Activated CD8-positive, alpha-beta memory T cell treated with anti-CD3 and anti-CD28 coated beads for 36 hours (primary cell): ENCODE results near the gene PSPC1. TPM values are rescaled to one million over a fixed set of nuclear protein-coding genes. Genes with fewer than 3 reads are reported as not detected.
"Not testable (repeated sequence)": the region's sequence is repeated elsewhere in the genome, so short reads cannot be mapped to it uniquely, and the experiment has no call there.

ENCODE experiments used
- CTCF ChIA-PET: fragments of 350-600 bp; sonication (Branson Sonifier 250); formaldehyde crosslinking; loops from one replicate; lab custom pipeline; 2021; ENCODE audit warnings: antibody characterized with exemption; lab: Charles Lee
- POLR2A ChIA-PET: fragments of 350-600 bp; sonication (Branson Sonifier 250); formaldehyde crosslinking; loops from one replicate; lab custom pipeline; 2021; ENCODE audit warnings: antibody characterized with exemption; lab: Charles Lee
- total RNA-seq, 2 experiments: library from RNA; stranded (reverse); gene quantifications; one replicate each; pipeline ENCODE4 v1.2.3, GENCODE V29; 2021

Gene PSPC1
- total RNA-seq, 2 experiments from 2014 or later, result 88.7 to 91.9 TPM

DNA sequence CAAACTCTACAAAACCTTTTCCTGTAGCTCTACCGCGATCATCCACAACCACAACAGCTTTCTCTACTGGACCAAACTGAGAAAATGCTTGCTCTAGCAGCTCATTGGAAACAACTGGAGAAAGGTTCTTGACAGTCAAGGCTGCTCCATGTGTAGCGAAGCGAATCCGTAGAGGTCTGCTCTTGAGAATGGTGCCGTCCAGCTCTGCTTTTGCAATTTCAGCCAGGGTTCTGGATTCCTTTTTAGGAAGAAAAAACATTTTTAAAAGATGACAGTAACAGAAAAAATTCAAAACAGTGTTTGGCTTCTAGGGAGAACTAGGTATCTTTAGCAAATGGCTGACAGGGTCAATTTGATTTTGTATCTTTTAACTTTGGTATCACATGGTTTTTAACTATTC lies 10.4 kb downstream of the PSPC1 start:
- ChIA-PET CTCF (interaction anchor here (1.3 to 1.6 kb wide), 2 partner anchors 9 to 15 kb away, joined by 3 to 4 read pairs; no protein-coding TSS in a partner anchor), POLR2A (no interaction called here)

DNA sequence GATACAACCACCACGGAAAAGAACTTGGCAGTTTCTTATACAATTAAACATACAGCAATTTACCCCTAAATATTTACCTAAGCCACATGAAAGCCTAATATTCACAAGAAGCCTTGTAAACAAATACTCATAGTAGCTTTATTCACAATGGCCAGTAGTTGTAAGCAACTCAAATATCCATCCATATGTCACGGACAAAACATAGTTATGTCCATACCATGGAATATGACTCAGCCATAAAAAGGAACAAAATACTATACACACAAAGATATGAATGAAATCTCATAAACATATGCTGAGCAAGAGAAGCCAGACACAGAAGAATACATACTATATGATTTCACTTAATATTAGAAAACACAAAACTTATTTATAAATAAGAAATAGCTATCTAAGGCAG lies 12.9 kb downstream of the PSPC1 start:
- CTCF ChIA-PET, result no interaction called here
- POLR2A ChIA-PET, result no interaction called here

DNA sequence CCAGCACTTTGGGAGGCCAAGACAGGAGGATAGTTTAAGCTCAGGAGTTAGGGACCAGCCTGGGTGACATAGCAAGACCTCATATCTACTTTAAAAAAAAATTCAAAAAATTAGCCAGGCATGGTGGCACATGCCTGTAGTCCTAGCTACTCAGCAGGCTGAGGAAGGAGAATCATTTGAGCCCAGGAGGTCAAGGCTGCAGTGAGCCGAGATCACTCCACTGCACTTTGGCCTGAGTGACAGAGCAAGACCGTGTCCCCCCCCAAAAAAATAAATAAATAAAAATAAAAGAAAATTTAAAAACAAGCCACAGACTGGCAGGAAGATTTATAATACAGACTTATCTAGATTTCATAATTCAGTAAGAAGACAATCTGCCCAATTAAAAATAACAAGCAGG lies 14.8 kb downstream of the PSPC1 start:
- ChIA-PET POLR2A (no interaction called here), CTCF (no interaction called here)

DNA sequence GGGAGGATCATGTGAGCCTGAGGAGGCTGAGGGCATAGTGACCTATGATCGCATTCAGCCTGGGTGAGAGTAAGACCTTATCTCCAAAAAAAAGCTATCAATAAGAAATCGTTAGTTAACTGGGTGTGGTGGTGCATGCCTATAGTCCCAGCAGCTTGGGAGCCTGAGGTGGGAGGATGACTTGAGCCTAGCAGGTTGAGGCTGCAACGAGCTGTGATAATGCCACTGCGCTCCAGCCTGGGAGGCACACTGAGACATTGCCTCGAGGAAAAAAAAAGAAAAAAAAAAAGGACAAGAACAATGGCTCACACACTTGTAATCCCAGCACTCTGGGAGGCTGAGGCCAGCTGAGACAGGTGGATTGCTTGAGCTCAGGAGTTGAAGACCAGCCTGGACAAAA lies 16.2 kb downstream of the PSPC1 start:
- ChIA-PET CTCF (no interaction called here), POLR2A (no interaction called here)

DNA sequence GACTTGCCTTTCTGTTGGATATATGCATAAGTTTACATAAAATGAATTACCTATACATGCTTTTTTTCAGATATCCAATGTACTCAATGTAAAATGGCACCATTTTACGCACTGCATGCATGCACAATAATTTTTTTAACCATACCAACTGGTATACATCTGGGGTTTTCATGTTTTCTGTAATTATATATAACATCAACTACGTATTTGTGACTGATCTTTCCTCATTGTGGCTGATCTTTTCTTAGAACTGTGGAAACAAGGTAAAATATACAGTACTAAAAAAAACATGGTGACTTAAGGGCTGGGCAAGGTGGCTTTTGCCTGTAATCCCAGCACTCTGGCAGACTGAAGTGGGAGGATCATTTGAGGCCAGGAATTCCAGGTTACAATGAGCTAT lies 18.5 kb downstream of the PSPC1 start:
- POLR2A ChIA-PET, result no interaction called here

DNA sequence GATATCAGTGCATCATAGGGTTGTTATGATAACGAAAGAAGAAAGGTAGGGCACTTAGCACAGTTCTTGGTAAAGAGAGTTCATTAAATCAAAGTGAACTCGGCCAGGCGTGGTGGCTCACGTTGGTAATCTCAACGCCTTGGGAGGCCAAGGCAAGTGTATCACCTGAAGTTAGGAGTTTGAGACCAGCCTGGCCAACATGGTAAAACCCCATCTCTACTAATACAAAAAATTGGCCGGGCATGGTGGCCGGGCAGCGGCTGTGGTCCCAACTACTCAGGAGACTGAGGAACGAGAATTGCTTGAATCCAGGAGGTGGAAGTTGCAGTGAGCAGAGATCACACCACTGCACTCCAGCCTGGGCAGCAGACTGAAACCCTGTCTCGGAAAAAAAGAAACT lies 19.1 kb downstream of the PSPC1 start:
- ChIA-PET CTCF (no interaction called here), POLR2A (no interaction called here)

More for the DNA sequence above, 18.5 kb downstream of the PSPC1 start:
- CTCF ChIA-PET, result interaction anchor here (0.6 kb wide), 1 partner anchor 130 kb away, joined by 3 read pairs; no protein-coding TSS in a partner anchor

DNA sequence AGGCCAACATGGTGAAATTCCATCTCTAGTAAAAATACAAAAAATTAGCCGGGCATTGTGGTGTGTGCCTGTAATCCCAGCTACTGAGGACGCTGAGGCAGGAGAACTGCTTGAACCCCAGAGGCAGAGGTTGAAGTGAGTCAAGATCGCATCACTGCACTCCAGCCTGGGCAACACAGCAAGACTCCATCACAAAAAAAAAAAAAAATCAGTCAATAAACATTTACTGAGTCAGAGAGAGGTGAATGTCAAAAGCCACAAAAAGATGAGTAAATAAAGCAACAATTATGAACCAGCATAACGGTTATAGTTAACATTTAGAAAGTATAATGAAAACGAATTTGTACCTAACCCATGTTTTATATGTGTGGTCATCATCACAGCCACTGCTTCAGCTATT lies 23.1 kb downstream of the PSPC1 start:
- ChIA-PET CTCF (no interaction called here), POLR2A (interaction anchor here (0.6 kb wide), 1 partner anchor 42 kb away, joined by 8 read pairs; no protein-coding TSS in a partner anchor)

DNA sequence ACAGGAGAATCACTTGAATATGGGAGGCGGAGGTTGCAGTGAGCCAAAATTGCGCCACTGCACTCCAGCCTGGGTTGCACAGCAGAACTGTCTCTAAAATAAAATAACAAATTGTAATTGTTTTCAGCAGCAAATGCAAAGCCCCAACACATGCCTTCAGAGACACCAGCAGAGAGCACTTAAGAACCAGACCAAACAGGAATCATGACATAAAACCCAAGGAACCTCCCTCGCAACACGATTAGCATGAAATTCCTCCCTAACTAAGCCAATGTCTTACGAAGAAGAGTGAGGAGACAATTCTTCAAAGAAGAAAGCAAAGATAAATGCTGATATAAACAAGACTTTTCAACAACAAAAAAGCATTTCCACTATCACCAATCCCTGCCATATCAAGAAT lies 40.1 kb downstream of the PSPC1 start:
- ChIA-PET POLR2A (interaction anchor here (0.5 kb wide), 1 partner anchor 64 kb away, joined by 6 read pairs; no protein-coding TSS in a partner anchor), CTCF (no interaction called here)

DNA sequence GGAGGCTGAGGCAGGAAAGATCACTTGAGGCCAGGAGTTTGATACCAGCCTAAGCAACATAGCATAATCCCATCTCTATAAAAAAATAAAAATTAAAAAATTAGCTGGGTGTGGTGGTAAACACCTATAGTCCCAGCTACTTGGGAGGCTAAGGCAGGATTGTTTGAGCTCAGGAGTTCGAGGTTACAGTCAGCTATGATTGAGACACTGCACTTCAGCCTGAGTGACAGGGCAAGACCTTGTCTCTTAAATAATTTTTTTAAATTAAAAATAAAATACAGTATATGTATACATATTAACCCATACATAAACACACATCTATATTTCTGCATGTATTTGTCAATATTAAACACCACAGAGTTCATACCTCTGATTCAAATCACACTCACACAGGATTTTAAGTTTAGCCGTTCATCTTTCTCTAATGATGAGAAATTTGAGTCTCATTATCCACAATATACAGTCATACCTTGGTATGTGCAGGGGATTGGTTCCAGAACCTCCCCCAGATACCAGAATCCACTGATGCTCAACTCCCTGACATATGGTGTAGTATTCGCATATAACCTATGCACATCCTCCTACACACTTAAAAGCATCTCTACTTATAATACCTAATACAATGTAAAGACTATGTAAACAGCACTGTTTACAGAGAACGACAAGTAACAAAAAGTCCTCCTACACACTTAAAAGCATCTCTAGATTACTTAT lies 44.7 kb downstream of the PSPC1 start:
- POLR2A ChIA-PET, result no interaction called here
- CTCF ChIA-PET, result no interaction called here

DNA sequence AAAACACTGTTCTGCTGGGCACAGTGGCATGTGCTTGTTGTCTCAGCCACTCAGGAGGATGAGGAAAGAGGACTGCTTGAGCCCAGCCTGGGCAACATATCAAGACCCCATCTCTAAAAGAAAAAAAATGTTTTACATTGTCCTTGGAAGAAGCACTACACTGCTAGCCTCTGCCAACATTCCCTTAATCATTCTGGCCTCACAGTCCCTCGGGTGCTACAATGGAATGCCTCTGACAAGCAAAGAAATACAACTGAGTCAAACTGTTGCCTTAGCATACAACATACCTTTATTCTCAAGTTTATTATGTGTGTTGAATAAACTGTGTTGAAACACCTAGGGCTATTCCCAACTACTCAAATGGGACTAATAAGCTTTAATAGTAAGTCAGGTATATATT lies 56.1 kb downstream of the PSPC1 start:
- ChIA-PET POLR2A (no interaction called here), CTCF (no interaction called here)

DNA sequence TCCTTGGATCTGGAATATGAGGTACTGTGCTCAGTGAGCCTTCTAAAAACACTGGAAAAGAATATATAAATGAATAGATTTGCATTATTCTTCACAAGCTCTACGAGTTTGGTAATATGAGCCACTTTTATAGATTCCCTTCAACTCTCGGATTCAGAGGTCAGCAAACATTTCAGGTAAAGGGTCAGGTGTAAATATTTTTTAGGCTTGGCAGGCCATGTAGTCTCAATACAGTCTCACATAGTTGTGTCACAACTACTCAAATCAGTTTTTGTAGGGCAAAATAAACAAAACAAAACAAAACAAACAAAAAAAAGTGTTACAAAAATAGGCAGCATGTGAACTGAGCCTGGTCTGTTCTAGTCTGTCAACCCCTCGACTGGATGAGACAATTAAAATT lies 57.4 kb downstream of the PSPC1 start:
- ChIA-PET CTCF (no interaction called here), POLR2A (no interaction called here)

DNA sequence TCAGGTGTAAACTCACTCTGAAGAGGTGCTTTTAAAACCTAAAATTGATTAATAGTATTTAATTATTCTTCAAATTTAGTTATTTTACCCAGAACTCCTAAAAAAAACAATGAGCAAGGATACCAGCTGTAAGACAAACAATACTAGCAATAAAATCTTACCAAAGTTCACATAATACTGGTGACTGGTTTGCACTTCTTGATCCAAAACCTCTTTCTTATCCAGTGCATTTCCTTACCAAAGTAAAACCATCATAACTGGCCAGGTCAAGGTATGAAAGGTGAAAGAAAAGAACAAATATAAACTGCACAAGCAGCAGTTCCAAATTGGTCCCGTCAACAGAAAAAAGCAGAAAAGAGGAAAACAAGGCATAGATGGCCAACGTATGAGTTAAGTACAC lies 62.7 kb downstream of the PSPC1 start:
- CTCF ChIA-PET, result no interaction called here
- POLR2A ChIA-PET, result interaction anchor here (0.6 kb wide), 1 partner anchor 97 kb away, joined by 6 read pairs; no protein-coding TSS in a partner anchor

DNA sequence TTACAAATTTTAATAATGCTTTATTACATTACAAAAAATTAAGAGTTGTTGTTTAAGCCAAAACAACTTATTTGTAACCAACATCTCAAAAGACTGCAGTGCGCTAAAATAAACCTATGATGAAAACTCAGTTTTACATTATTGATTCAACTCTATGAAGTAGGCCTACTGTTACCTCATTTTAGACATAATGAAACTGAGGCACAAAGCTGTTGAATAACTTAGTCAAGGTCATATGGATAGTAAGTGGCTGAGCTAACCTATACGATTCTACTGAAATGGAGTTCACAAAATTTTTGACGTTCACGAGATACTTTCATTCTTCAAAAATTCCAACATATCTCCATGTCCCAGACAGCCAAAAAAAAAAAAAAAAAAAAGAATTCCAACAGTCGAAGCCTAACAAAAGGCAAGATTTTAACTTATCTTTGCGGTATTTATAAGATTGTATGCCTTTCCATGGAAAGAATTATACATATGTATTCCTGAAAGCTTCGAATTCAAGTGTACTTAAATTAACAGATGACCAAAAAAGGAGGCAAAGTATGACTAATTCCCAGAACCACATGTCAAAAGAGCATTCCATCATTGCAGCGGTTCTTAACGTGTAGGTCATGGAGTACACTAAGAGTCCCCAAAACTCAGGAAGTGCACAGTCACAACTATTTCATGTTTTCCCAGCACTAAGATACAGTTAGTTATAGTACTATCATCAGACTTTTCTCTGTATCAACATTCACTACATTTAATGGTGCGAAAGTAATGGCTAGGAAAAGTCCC lies 69.4 kb downstream of the PSPC1 start:
- CTCF ChIA-PET, result no interaction called here

DNA sequence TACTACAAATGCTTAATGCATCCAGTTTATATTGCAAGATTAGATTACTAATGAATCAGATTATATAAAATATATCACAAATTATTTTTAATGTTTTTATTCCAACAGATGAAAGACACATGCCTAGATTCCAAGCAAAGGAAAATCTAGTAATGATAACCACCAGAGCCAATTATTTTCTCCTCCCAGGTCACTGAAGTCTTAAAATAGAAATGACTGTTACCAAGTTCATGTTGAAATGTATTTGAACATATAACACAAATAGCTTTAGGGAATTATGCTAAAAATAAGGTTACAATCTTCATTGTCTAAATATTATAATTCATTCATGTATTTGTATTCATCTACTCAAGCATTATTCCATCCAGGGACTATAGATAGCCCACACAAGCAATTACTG lies 73.0 kb downstream of the PSPC1 start:
- CTCF ChIA-PET, POLR2A ChIA-PET: not testable (repeated sequence)

More for the DNA sequence above, 69.4 kb downstream of the PSPC1 start:
- POLR2A ChIA-PET, result no interaction called here

DNA sequence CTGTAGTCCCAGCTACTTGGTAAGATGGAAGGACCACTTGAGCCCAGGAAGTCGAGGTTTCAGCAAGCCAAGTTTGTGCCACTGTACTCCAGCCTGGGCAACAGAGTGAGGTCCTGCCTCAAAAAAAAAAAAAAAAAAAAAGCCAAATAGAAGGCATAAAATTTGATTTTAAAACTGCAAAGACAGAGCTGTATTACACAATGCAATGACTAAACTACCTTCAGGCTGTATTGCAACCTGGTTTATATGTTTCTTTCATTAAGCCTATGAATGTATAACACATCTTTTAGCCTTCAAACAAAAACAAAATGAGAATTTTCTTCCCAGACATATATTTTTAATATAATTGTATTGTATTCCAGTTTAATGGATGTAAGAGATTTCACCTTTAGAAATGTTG lies 73.7 kb downstream of the PSPC1 start:
- CTCF ChIA-PET, result not testable (repeated sequence)
- POLR2A ChIA-PET, result interaction anchor here (0.6 kb wide), 1 partner anchor 361 kb away, joined by 5 read pairs; no protein-coding TSS in a partner anchor

DNA sequence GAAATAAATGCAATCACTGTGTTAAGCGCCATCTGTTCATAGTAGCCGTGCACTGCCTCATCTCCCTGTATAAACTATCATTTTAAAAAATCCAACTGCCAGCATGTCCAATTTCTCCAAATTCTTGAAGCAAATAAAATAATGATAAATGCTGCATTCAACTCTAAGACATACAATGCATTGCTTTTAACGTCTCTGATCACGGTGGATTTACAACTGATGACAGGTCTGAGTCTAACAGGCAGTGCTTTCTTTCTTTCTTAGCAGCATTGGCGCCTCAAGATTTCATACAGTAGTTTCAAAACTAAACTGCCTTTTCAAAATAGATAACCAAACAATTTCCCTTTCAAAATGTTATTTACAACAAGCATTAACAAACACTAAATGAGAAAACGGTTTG lies 78.5 kb downstream of the PSPC1 start:
- POLR2A ChIA-PET, CTCF ChIA-PET: not testable (repeated sequence)

DNA sequence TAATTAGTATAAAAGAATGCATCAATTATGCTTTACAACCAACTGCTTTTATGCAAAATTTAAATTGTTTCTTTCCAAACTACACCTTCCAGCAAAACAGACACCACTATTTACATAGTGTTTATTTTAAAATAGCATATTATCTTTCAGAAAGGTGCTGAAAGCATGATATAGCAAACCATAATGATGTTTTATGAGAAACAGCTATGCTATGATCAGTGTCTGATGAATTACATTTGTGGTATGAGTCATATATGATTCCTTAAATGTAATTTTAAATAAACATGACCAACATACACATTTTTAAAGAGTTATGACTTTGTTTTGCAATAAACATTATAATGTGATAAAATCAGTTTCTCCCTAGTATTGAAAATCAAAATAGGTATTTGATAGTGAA lies 81.1 kb downstream of the PSPC1 start:
- POLR2A ChIA-PET, CTCF ChIA-PET: not testable (repeated sequence)

DNA sequence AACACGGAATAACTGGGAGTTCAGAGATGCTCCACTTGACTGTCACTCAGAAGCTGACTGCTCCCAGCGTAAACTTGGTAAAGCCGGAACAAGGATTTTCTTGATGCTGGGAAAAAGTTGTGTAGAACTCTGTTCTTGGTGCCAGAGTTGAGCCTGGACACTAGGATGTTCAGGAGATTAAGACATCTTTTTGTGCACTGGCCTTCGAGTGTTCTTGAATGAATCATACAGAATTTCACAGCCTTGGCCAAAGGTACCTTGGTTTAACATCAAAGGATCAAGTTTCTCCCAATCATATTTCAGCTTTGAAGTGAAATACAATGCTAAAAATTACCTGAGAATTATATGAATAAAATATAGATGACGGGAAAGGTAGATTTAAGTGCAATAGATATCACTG lies 81.8 kb downstream of the PSPC1 start:
- POLR2A ChIA-PET, CTCF ChIA-PET: not testable (repeated sequence)

DNA sequence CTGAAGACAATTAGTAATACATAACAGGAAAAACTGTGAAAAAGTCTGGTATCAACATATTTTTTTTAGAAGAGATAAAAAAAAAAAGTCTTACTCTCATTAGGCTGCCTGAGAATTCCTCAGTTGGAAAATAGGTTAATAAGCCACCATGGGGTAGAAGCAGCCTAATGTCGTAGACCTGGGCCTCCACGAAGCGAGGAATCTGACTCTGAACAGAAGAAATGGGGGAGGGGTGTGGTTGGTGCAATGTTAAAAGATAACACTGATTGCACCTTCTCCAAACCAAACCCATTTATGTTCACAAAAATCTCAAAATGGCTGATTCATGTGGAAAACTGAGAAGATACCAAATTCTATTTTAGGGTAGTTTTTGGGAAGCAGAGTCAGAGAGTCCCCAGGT lies 86.9 kb downstream of the PSPC1 start:
- ChIA-PET CTCF (no interaction called here), POLR2A (no interaction called here)

DNA sequence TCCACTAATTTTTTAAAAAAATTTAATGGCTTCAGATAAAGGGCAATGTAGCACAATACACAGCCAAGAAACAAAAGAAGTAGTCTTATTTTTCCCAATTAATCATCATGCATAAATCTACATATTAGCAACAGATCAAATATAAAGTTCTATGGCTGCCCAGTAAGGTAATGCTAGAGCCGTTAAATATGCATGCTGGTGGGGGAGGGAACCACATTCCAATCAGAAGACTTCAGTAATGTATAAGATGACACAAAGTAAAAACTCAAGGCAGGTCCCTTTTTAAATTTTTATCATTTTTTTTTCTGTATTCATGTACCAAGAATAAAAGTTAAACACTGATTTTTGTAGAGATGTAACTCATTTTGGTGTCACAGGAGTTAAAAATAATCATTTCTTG lies 87.3 kb downstream of the PSPC1 start:
- ChIA-PET CTCF (no interaction called here), POLR2A (no interaction called here)

DNA sequence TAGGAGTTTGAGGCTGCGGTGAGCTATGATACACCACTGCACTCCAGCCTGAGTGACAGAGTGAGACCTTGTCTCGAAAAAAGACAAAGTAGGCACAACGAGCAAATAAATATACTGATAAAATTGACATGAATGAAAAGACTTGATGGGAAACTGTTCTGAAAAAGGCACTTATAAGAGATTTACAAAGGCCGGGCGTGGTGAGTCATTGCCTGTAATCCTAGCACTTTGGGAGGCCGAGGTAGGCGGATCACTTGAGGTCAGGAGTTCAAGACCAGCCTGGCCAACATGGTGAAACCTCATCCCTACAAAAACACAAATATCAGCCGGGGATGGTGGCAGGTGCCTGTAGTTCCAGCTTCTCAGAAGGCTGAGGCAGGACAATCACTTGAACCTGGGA lies 91.3 kb downstream of the PSPC1 start:
- CTCF ChIA-PET, POLR2A ChIA-PET: not testable (repeated sequence)
